HG02943 (cell line): ENCODE measurements around the gene NR4A1.
A peak's percentile ranks its signal among the peaks of the same experiment; 100 is the strongest.

Experiments used
- ATAC-seq: cut with Tn5 transposase; IDR thresholded peaks from one replicate; pipeline ENCODE4 v1.9.1; 2021; ENCODE audit warnings: mild to moderate bottlenecking, low read depth, moderate library complexity; ENCODE audit not compliant: unreplicated experiment

The NR4A1 gene

GRCh38 chr12:52056801-52057637 is 5.8 kb downstream of the NR4A1 start:
- ATAC-seq = no peak

- no peak for ATAC-seq
These were observed 6.7 kb downstream of the NR4A1 start for GRCh38 chr12:52057638-52058576.

- ATAC-seq = no peak
These were observed 7.6 kb downstream of the NR4A1 start for GRCh38 chr12:52058631-52059361.

- no peak for ATAC-seq
These were observed 8.6 kb downstream of the NR4A1 start for GRCh38 chr12:52059582-52060497.

- no peak for ATAC-seq
These were observed 9.4 kb downstream of the NR4A1 start for GRCh38 chr12:52060498-52061177.

GRCh38 chr12:52061470-52062166 is 10.4 kb downstream of the NR4A1 start:
- no peak for ATAC-seq

- ATAC-seq = no peak
These were observed 11.2 kb downstream of the NR4A1 start for GRCh38 chr12:52062167-52063081.

GRCh38 chr12:52063082-52063924 is 12.1 kb downstream of the NR4A1 start:
- ATAC-seq = no peak

GRCh38 chr12:52063981-52064649 is 12.9 kb downstream of the NR4A1 start:
- no peak for ATAC-seq

- no peak for ATAC-seq
These were observed 15.3 kb downstream of the NR4A1 start for GRCh38 chr12:52066346-52067080.

GRCh38 chr12:52067081-52067374 is 15.8 kb downstream of the NR4A1 start:
- no peak for ATAC-seq

- ATAC-seq = peak; percentile 87
These were observed 18.3 kb downstream of the NR4A1 start, which contains the start of gene ATG101 for GRCh38 chr12:52069327-52070184. TSS of gene ATG101 (plus strand) at chr12:52069978. CDS start at chr12:52073651, 3,673 bp downstream.

- peak; percentile 15 for ATAC-seq
These were observed 19.1 kb downstream of the NR4A1 start for GRCh38 chr12:52070185-52070925.
